H1 (cell line): ENCODE measurements around the gene SPATA6L. TPM values are rescaled to one million over a fixed set of nuclear protein-coding genes. Genes with fewer than 3 reads are reported as not detected.

ENCODE experiments used
- CTCF ChIA-PET: fragments of 300-600 bp; sonication (Branson Sonifier 250); formaldehyde crosslinking; loops from one replicate; lab custom pipeline; 2021; ENCODE audit not compliant: partially characterized antibody; lab: Charles Lee
- POLR2A ChIA-PET: fragments of 300-600 bp; sonication (Branson Sonifier 250); formaldehyde crosslinking; loops from one replicate; lab custom pipeline; 2021; ENCODE audit warnings: inconsistent platforms; ENCODE audit not compliant: partially characterized antibody; lab: Charles Lee
- DNase-seq, 2 experiments: peaks; one replicate each; pipeline versions ENCODE4 v3.0.0 to v3.0.0-alpha.2; 2010 to 2022; ENCODE audit warnings: low spot score in 2 of 2, low read depth in 1 of 2, mixed read lengths in 1 of 2
- FAIRE-seq: peaks from 2 replicates; lab custom pipeline; 2011; peaks lifted over from hg19 to GRCh38; lab: Jason Lieb, UNC
- H2AFZ ChIP-seq: 2 replicates; pipeline ENCODE4 v1.8.1; 2012; ENCODE audit warnings: low read length, inconsistent platforms
- H2AK5ac ChIP-seq: 2 replicates; pipeline ENCODE4 v1.6.1; 2013; ENCODE audit warnings: low read depth, low read length
- H2BK120ac ChIP-seq: replicated peaks from 2 replicates; pipeline ENCODE3; 2013; ENCODE audit warnings: low read depth, low read length, inconsistent platforms
- H2BK12ac ChIP-seq: 2 replicates; pipeline ENCODE4 v1.6.1; 2013; ENCODE audit warnings: low read depth, low read length
- H2BK15ac ChIP-seq: 2 replicates; pipeline ENCODE4 v1.6.1; 2013; ENCODE audit warnings: low read length
- H2BK20ac ChIP-seq: 2 replicates; pipeline ENCODE4 v1.6.1; 2013; ENCODE audit warnings: low read length
- H2BK5ac ChIP-seq: 2 replicates; pipeline ENCODE4 v1.6.1; 2013; ENCODE audit warnings: low read depth, low read length
- H3K14ac ChIP-seq: 2 replicates; pipeline ENCODE4 v1.6.1; 2013; ENCODE audit warnings: inconsistent platforms; ENCODE audit not compliant: insufficient read length
- H3K18ac ChIP-seq: 2 replicates; pipeline ENCODE4 v1.6.1; 2013; ENCODE audit warnings: low read length; ENCODE audit errors: extremely low read depth
- H3K23ac ChIP-seq: 2 replicates; pipeline ENCODE4 v1.6.1; 2013; ENCODE audit warnings: inconsistent platforms; ENCODE audit not compliant: insufficient read length
- H3K23me2 ChIP-seq: 2 replicates; pipeline ENCODE4 v1.6.1; 2013; ENCODE audit warnings: low read depth, low read length
- H3K27ac ChIP-seq: 2 replicates; pipeline ENCODE4 v1.6.1; 2011; ENCODE audit warnings: low read depth, low read length, inconsistent platforms
- H3K27me3 ChIP-seq, 4 experiments: replicated peaks in 1 of 4; 1 replicate in 1 of 4; 2 replicates in 3 of 4; pipeline versions ENCODE4 v1.6.1 to v1.8.1; 2011 to 2013; ENCODE audit warnings: low read length in 3 of 4, mild to moderate bottlenecking in 3 of 4, inconsistent platforms in 2 of 4, mixed read lengths in 2 of 4, moderate library complexity in 1 of 4; ENCODE audit not compliant: control insufficient read depth in 3 of 4, insufficient read depth in 3 of 4; ENCODE audit errors: extremely low read depth in 1 of 4
- H3K36me3 ChIP-seq, 4 experiments: 2 replicates each; pipeline versions ENCODE4 v1.6.1 to v1.8.1; 2011 to 2013; ENCODE audit warnings: mild to moderate bottlenecking in 4 of 4, low read length in 3 of 4, moderate library complexity in 2 of 4, control low read depth in 1 of 4, inconsistent platforms in 1 of 4; ENCODE audit not compliant: insufficient read depth in 4 of 4, control insufficient read depth in 2 of 4
- H3K4ac ChIP-seq: replicated peaks from 2 replicates; pipeline ENCODE3; 2013; ENCODE audit warnings: low read length, low read depth, mixed read lengths, inconsistent platforms; ENCODE audit not compliant: insufficient read length
- H3K4me1 ChIP-seq, 4 experiments: replicated peaks in 1 of 4; 1 replicate in 1 of 4; 2 replicates in 3 of 4; pipeline versions ENCODE4 v1.6.1 to v1.8.1; 2011 to 2013; ENCODE audit warnings: low read length in 3 of 4, inconsistent platforms in 2 of 4, mixed read lengths in 1 of 4; ENCODE audit not compliant: insufficient read depth in 4 of 4, control insufficient read depth in 3 of 4
- H3K4me2 ChIP-seq, 2 experiments: 2 replicates each; pipeline versions ENCODE4 v1.6.1 to v1.8.1; 2011 to 2013; ENCODE audit warnings: low read depth in 2 of 2, low read length in 2 of 2, control low read depth in 1 of 2, inconsistent platforms in 1 of 2, mild to moderate bottlenecking in 1 of 2; ENCODE audit not compliant: insufficient read depth in 1 of 2
- H3K4me3 ChIP-seq, 4 experiments: fragments of 200-600, 300-600 bp in 1 of 4; sonication (generic), shearing (Covaris generic), sonication (Bioruptor Twin) in 1 of 4; 2 replicates each; pipeline versions ENCODE4 v1.5.1 to v1.8.1; 2011 to 2016; ENCODE audit warnings: low read length in 4 of 4, low read depth in 3 of 4, control low read depth in 2 of 4, inconsistent platforms in 2 of 4, mild to moderate bottlenecking in 2 of 4, mixed read lengths in 1 of 4, moderate library complexity in 1 of 4; ENCODE audit not compliant: insufficient read depth in 2 of 4; ENCODE audit errors: extremely low read depth in 1 of 4
- H3K56ac ChIP-seq: replicated peaks from 2 replicates; pipeline ENCODE3; 2013; ENCODE audit warnings: low read depth, mild to moderate bottlenecking, mixed read lengths, low read length, inconsistent platforms; ENCODE audit not compliant: insufficient read length
- H3K79me1 ChIP-seq: 2 replicates; pipeline ENCODE4 v1.6.1; 2013; ENCODE audit warnings: low read depth, low read length, control low read depth
- H3K79me2 ChIP-seq, 2 experiments: 2 replicates each; pipeline versions ENCODE4 v1.6.1 to v1.8.1; 2012 to 2013; ENCODE audit warnings: low read length in 2 of 2, mild to moderate bottlenecking in 2 of 2, inconsistent platforms in 1 of 2; ENCODE audit not compliant: insufficient read depth in 2 of 2, control insufficient read depth in 1 of 2
- H3K9ac ChIP-seq, 4 experiments: replicated peaks in 1 of 4; 1 replicate in 1 of 4; 2 replicates in 3 of 4; pipeline versions ENCODE4 v1.6.1 to v1.8.1; 2011 to 2013; ENCODE audit warnings: low read depth in 3 of 4, low read length in 3 of 4, control low read depth in 2 of 4, mild to moderate bottlenecking in 2 of 4, moderate library complexity in 2 of 4, inconsistent platforms in 1 of 4; ENCODE audit errors: extremely low read depth in 1 of 4
- H3K9me3 ChIP-seq, 2 experiments: 2 replicates each; pipeline versions ENCODE4 v1.6.1 to v1.8.1; 2012 to 2013; ENCODE audit warnings: mild to moderate bottlenecking in 2 of 2, moderate library complexity in 2 of 2, control low read depth in 1 of 2, inconsistent platforms in 1 of 2, low read depth in 1 of 2, low read length in 1 of 2, mixed read lengths in 1 of 2; ENCODE audit not compliant: insufficient read depth in 2 of 2
- H4K20me1 ChIP-seq, 2 experiments: replicated peaks in 1 of 2; 2 replicates each; pipeline versions ENCODE3 to v1.8.1; 2011 to 2013; ENCODE audit warnings: inconsistent platforms in 2 of 2, low read length in 2 of 2, mild to moderate bottlenecking in 1 of 2; ENCODE audit not compliant: insufficient read depth in 2 of 2, control insufficient read depth in 1 of 2
- H4K5ac ChIP-seq: 2 replicates; pipeline ENCODE4 v1.6.1; 2013; ENCODE audit warnings: low read length, low read depth, mixed read lengths, inconsistent platforms; ENCODE audit not compliant: insufficient read length
- H4K8ac ChIP-seq: 2 replicates; pipeline ENCODE4 v1.8.0; 2013; ENCODE audit warnings: mild to moderate bottlenecking, moderate library complexity, low read length, inconsistent platforms; ENCODE audit not compliant: insufficient read depth; ENCODE audit errors: extremely low read depth
- H4K91ac ChIP-seq: replicated peaks from 2 replicates; pipeline ENCODE3; 2013; ENCODE audit warnings: low read length, mixed read lengths, inconsistent platforms; ENCODE audit not compliant: insufficient read length
- ASH2L ChIP-seq: fragments of 200-600, 300-600 bp; sonication (generic); IDR thresholded peaks from one replicate; pipeline ENCODE4 v1.7.1; 2017; ENCODE audit warnings: low read length
- BACH1 ChIP-seq: IDR thresholded peaks from 2 replicates; pipeline ENCODE4 v1.6.1; 2012; ENCODE audit warnings: low read length, improper control_type of control experiment
- EGR1 ChIP-seq: IDR thresholded peaks from 2 replicates; pipeline ENCODE4 v1.6.1; 2011; ENCODE audit warnings: low read depth, low read length, borderline replicate concordance
- PHF8 ChIP-seq: fragments of 200-600 bp; sonication (generic); conservative IDR thresholded peaks from 2 replicates; pipeline ENCODE4 v1.7.1; 2012; ENCODE audit warnings: low read depth, mild to moderate bottlenecking, inconsistent platforms, low read length, moderate library complexity
- POLR2A ChIP-seq, 2 experiments: IDR thresholded peaks; 1 replicate in 1 of 2; 2 replicates in 1 of 2; pipeline ENCODE4 v1.6.1; 2011; ENCODE audit warnings: low read depth in 2 of 2, low read length in 2 of 2, mild to moderate bottlenecking in 2 of 2; ENCODE audit errors: control extremely low read depth in 1 of 2
- POLR2AphosphoS5 ChIP-seq: IDR thresholded peaks from 2 replicates; pipeline ENCODE4 v1.6.1; 2011; ENCODE audit warnings: low read depth, low read length
- RBBP5 ChIP-seq: IDR thresholded peaks from 2 replicates; pipeline ENCODE4 v1.7.1; 2012; ENCODE audit warnings: low read depth, mild to moderate bottlenecking, inconsistent platforms, low read length, moderate library complexity, borderline replicate concordance
- RFX5 ChIP-seq: IDR thresholded peaks from 2 replicates; pipeline ENCODE4 v1.6.1; 2011; ENCODE audit warnings: low read depth, low read length, improper control_type of control experiment, borderline replicate concordance
- SP1 ChIP-seq: IDR thresholded peaks from 2 replicates; pipeline ENCODE4 v1.6.1; 2011; ENCODE audit warnings: low read depth, low read length
- TAF1 ChIP-seq: IDR thresholded peaks from 2 replicates; pipeline ENCODE4 v1.6.1; 2011; ENCODE audit warnings: mild to moderate bottlenecking, low read depth, low read length
- TBP ChIP-seq: IDR thresholded peaks from 2 replicates; pipeline ENCODE4 v1.6.1; 2011; ENCODE audit warnings: low read depth, low read length, improper control_type of control experiment
- WGBS, 2 experiments: shearing (Covaris generic) in 1 of 2; methylation state at CpG; one replicate each; pipeline versions ENCODE4 v1.1.6 to v1.1.7; 2013 to 2015; ENCODE audit warnings: low lambda C conversion rate in 2 of 2, mixed read lengths in 2 of 2, inconsistent platforms in 1 of 2, low coverage in 1 of 2, missing lambda C conversion rate in 1 of 2; ENCODE audit not compliant: insufficient replicate concordance in 2 of 2, insufficient coverage in 1 of 2, insufficient read length in 1 of 2; ENCODE audit errors: extremely low coverage in 1 of 2, missing lambda C conversion rate in 1 of 2; 5-methylcytosine and 5-hydroxymethylcytosine counted together
- long read RNA-seq, 2 experiments: library from RNA in 1 of 2; library from capped mRNA in 1 of 2; stranded (forward); transcript quantifications; one replicate each; pipeline ENCODE4 v2.0.0, GENCODE V29; 2021; ENCODE audit warnings: inconsistent platforms in 1 of 2
- polyA minus RNA-seq, 3 experiments: library from RNA; depleted of rRNA, polyadenylated mRNA; stranded (reverse); fragments of >200 nt; gene quantifications; 1 replicate in 2 of 3; 2 replicates in 1 of 3; pipeline ENCODE4 v1.2.3, GENCODE V29; 2011
- polyA plus RNA-seq, 7 experiments: library from polyadenylated mRNA; depleted of rRNA in 3 of 7; stranded (reverse) in 5 of 7; unstranded in 2 of 7; fragments of >200 nt in 5 of 7; fragments of 200-250 nt in 2 of 7; gene quantifications; 1 replicate in 5 of 7; 2 replicates in 1 of 7; 4 replicates in 1 of 7; pipeline versions ENCODE4 v1.2.1 to v1.2.3, GENCODE V29; 2011 to 2013; ENCODE audit warnings: missing spikeins in 2 of 7, mixed read lengths in 2 of 7
- total RNA-seq: library from RNA; stranded (reverse); fragmentation: NEBNext Ultra II Directional; extraction: Animal tissue kit (Norgen Biotek cat#: 25700); gene quantifications from 2 replicates; pipeline ENCODE4 v1.2.1, GENCODE V29; 2021

SPATA6L gene
- total RNA-seq (0.55 and 1.1 TPM in 2 replicates), polyA plus RNA-seq (2011; rRNA removed) (0.57 and 1.6 TPM in 2 replicates), polyA minus RNA-seq (2011; rRNA and poly(A)+ RNA removed) (1.9 and 2.1 TPM in 2 replicates)
- polyA plus RNA-seq (2011; cell fraction: cytosol; rRNA removed): 1.0 TPM
- polyA plus RNA-seq (2011; cell fraction: nucleus; rRNA removed): 1.5 TPM
- polyA plus RNA-seq (2012, experiment 1 of 2): 0.38 to 1.8 TPM (median 1.4 TPM) in 4 replicates
- polyA plus RNA-seq (2012, experiment 2 of 2): not detected
- 0.75 TPM for polyA plus RNA-seq (2013, experiment 1 of 2)
- polyA plus RNA-seq (2013, experiment 2 of 2): 0.85 TPM
- polyA minus RNA-seq (2011; cell fraction: cytosol; rRNA and poly(A)+ RNA removed): 0.81 TPM
- polyA minus RNA-seq (2011; cell fraction: nucleus; rRNA and poly(A)+ RNA removed): 2.8 TPM
- long read RNA-seq, experiment 1: 0 reads
- long read RNA-seq, experiment 2: 0 reads

GRCh38 chr9:4666042-4666699 is at the start of gene SPATA6L:
TSS of gene SPATA6L (minus strand) at chr9:4666480. CDS start at chr9:4666250, 230 bp downstream.
- Histone ChIP-seq H2BK15ac (no peak within 1 kb of the TSS), H3K14ac (no peak within 1 kb of the TSS), H3K4me1 (peaks cover 4 to 23% (median 11%) of the 10 kb centered on the region in 4 experiments), H3K9me3 (no peaks in the 10 kb centered on the region), H3K23me2 (peaks cover 16% of the 10 kb centered on the region), H4K20me1 (no peaks in the 10 kb centered on the region), H3K18ac (peak within 1 kb of the TSS; percentile 62), H4K5ac (no peak within 1 kb of the TSS), H4K91ac (no peak within 1 kb of the TSS), H3K9ac (peak within 1 kb of the TSS in 3 of 4 experiments; percentile 51 to 60 (median 58); a peak in 6 of 7 replicates), H3K36me3 (no peaks in the 10 kb centered on the region), H2BK12ac (peak within 1 kb of the TSS; percentile 71; the same call in 1 of the 2 replicates), H2AK5ac (no peak within 1 kb of the TSS), H3K79me1 (peaks cover 6% of the 10 kb centered on the region; the same call in 1 of the 2 replicates), H3K4me3 (peak within 1 kb of the TSS; percentile 60 to 84 (median 62)), H3K79me2 (peaks cover 3 to 9% of the 10 kb centered on the region in 2 experiments; a peak in 2 of 4 replicates), H4K8ac (no peak within 1 kb of the TSS), H2BK120ac (no peak within 1 kb of the TSS), H3K27ac (no peak within 1 kb of the TSS), H3K56ac (peak within 1 kb of the TSS; percentile 60), H3K4ac (no peak within 1 kb of the TSS), H2BK20ac (no peak within 1 kb of the TSS), H2BK5ac (0 out of 2 replicates have a peak within 1 kb of the TSS, but pooled peaks have one; percentile 9), H3K23ac (no peak within 1 kb of the TSS), H2AFZ (peak within 1 kb of the TSS; percentile 94), H3K4me2 (peak within 1 kb of the TSS; percentile 89 to 94), H3K27me3 (no peaks in the 10 kb centered on the region)
- WGBS, 2 experiments: 6% methylated on average over 36 of the region's 36 CpGs; no CpG with 5 or more reads in 1 of the 2 experiments
- CTCF ChIA-PET: interaction anchor here (0.8 to 3.2 kb wide), 11 partner anchors 9 to 283 kb away, joined by 3 to 13 read pairs (median 6); partner anchors contain the start of genes AK3 and CDC37L1
- DNase-seq (peak in 1 of 2 experiments; percentile 52), FAIRE-seq (no peak)
- POLR2A ChIA-PET: interaction anchor here (0.6 to 3.3 kb wide), 6 partner anchors 9 to 75 kb away, joined by 3 to 14 read pairs (median 5); partner anchors contain the start of genes AK3 and CDC37L1
- TF ChIP-seq RBBP5 (peak; percentile 55; the same call in 1 of the 2 replicates), ASH2L (peak; percentile 75), POLR2A (IDR thresholded peaks at IDR 0.05; ENCODE audit: control extremely low read depth in 1 of 2, low read depth in 2 of 2, low read length in 2 of 2) (peak in 1 of 2 experiments; percentile 46; a peak in 2 of 3 replicates), SP1 (no peak), PHF8 (peak; percentile 36; the same call in 1 of the 2 replicates), RFX5 (no peak), TAF1 (no peak), BACH1 (peak; percentile 66), POLR2AphosphoS5 (0 out of 2 replicates have a peak, but pooled peaks have one; percentile 42), TBP (peak; percentile 24; the same call in 1 of the 2 replicates), EGR1 (0 out of 2 replicates have a peak, but pooled peaks have one; percentile 56)
